Measurements from ENCODE around the gene CLDN5.
"Not testable (repeated sequence)": the region's sequence is repeated elsewhere in the genome, so short reads cannot be mapped to it uniquely, and the experiment has no call there.

Gene CLDN5

DNA sequence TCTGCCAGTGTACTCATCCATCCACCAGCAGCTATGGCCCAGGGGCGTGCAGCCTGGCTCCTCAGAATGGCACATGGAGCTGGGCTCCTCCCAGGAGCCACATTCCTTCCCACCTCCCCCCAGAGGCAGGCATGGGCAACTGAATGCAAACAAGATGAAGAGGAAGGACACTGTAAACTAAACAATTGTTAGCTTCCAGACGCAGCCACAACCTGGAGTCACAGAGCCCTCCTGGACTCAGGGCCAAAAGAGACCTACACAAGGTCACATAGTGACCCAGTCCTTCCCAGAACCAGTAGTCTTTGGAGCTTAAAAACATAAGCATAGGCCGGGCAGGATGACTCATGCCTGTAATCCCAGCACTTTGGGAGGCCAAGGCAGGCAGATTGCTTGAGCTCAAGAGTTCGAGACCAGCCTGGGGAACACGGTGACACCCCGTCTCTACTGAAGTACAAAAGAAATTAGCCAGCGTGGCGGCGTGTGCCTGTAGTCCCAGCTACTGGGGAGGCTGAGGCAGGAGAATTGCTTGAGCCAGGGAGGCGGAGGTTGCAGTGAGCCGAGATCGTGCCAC, 30.7 kb upstream of the CLDN5 start:
- no peaks in the 10 kb centered on the region for H3K4me1 Mint-ChIP-seq
- H3K36me3 Mint-ChIP-seq = no peaks in the 10 kb centered on the region
- H3K27me3 Mint-ChIP-seq = no peaks in the 10 kb centered on the region
- no peak overlapping the region for H3K4me3 Mint-ChIP-seq
- H3K9me3 Mint-ChIP-seq = no peaks in the 10 kb centered on the region
- no peak overlapping the region for H3K27ac Mint-ChIP-seq

DNA sequence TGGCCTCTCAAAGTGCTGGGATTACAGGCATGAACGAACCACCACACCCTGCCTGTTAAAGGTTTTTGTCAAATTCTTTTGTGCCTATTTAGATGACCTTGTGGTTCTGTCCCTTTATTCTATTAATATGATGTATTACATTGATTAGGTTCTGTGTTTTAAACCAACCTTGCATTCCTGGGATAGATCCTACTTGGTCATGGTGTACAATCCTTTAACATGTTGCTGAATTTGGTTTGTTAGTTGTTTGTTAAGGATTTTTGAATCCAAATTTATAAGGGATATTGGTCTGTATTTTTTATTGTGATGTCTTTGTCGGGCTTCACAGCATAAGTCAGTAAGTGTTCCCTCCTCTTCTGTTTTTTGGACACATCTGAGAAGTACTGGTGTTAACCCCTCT, 29.0 kb upstream of the CLDN5 start:
- Mint-ChIP-seq H3K4me1 (no peaks in the 10 kb centered on the region), H3K9me3 (no peaks in the 10 kb centered on the region), H3K27me3 (no peaks in the 10 kb centered on the region), H3K36me3 (no peaks in the 10 kb centered on the region), H3K4me3 (no peak overlapping the region), H3K27ac (no peak overlapping the region)

DNA sequence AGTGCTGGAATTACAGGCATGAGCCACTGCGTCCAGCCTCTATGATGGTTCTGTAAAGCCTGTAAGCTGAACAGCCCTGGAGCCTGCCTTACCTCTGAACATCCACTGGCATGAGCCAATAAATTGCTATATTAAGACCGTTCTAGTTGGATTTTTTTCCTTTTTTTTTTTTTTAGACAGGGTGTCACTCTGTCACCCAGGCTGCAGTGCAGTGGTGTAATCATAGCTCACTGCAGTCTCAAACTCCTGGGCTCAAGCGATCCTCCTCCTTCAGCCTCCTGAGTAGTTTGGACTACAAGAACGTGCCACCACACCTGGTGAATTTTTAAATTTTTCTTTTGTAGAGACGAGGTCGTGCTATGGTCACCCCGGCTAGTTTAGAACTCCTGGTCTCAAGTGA, 26.2 kb upstream of the CLDN5 start:
- H3K4me1 Mint-ChIP-seq = no peaks in the 10 kb centered on the region
- H3K36me3 Mint-ChIP-seq = no peaks in the 10 kb centered on the region
- H3K4me3 Mint-ChIP-seq = no peak overlapping the region
- H3K27me3 Mint-ChIP-seq = no peaks in the 10 kb centered on the region
- no peaks in the 10 kb centered on the region for H3K9me3 Mint-ChIP-seq
- H3K27ac Mint-ChIP-seq = no peak overlapping the region

DNA sequence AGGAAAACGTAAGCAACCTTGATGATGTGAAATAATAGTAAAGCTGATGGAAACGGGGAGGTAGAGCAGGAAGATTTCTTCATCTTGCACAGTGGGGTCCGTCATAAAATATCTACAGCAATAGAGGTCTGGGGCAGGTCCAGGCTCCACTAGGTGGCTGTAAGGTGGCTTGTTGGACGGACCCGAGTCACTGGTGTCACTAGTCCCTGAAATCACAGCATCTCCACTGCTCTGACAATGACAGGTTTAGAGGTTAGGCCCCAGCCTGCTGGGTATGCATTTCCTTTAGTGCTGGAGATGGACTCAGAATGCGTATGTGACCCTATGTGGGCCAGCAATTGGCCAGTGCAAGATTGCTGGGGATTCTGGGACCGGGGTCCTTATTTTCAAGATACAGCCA, 25.2 kb upstream of the CLDN5 start:
- Mint-ChIP-seq H3K4me1 (no peaks in the 10 kb centered on the region), H3K36me3 (no peaks in the 10 kb centered on the region), H3K27me3 (no peaks in the 10 kb centered on the region), H3K27ac (no peak overlapping the region), H3K9me3 (no peaks in the 10 kb centered on the region), H3K4me3 (no peak overlapping the region)

DNA sequence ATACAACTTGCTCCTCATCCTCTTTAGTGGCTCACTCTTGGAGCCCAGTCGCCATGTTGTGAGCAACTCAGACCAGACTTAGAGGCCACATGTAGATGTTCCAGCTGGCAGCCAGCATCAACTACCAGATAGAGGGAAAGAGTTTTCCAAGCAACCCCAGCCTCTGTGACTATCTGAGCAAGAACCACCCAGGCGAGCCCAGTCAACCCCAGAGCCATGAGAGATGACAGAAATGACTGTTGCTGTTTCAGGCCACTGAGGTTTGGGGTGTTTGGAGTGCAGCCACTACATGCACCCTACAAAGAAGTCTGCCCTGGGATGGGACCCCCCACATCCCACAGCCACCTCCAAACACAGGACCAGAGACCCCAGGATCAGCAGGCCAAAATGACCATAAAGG, 24.8 kb upstream of the CLDN5 start:
- H3K9me3 Mint-ChIP-seq = no peaks in the 10 kb centered on the region
- no peaks in the 10 kb centered on the region for H3K4me1 Mint-ChIP-seq
- H3K36me3 Mint-ChIP-seq = no peaks in the 10 kb centered on the region

DNA sequence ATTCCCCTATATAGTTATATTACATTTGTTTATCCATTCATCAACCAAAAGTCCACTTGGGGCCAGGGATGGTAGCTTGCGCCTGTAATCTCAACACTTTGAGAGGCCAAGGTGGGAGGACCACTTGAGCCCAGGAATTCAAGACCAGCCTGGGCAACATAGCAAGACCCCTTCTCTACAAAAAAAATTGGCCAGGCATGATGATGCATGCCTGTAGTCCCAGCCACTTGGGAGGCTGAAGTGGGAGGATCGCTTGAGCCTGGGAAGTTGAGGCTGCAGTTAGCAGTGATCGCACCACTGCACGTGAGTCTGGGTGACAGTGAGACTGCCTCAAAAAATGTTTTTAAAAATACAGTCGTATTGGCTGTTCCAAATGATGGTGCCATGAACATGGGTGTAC, 24.2 kb upstream of the CLDN5 start:
- H3K4me1 Mint-ChIP-seq, H3K27me3 Mint-ChIP-seq, H3K27ac Mint-ChIP-seq, H3K9me3 Mint-ChIP-seq, H3K36me3 Mint-ChIP-seq, H3K4me3 Mint-ChIP-seq: not testable (repeated sequence)

More for the DNA sequence above, 24.8 kb upstream of the CLDN5 start:
- Mint-ChIP-seq H3K27me3 (no peaks in the 10 kb centered on the region), H3K4me3 (no peak overlapping the region), H3K27ac (no peak overlapping the region)

DNA sequence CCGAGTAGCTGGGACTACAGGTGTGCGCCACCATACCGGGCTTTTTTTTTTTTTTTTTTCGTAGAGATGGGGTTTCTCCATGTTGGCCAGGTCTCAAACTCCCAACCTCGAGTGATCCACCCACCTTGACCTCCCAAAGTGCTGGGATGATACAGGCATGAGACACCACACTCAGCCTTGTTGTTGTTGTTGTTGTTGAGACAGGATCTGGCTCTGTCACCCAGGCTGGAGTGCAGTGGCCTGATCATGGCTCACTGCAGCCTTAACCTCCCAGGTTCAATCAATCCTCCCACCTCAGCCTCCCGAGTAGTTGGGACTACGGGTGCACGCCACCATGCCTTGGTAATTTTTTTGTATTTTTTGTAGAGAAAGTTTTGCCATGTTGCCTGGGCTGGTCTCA, 23.4 kb upstream of the CLDN5 start:
- H3K36me3 Mint-ChIP-seq = no peaks in the 10 kb centered on the region
- no peaks in the 10 kb centered on the region for H3K27me3 Mint-ChIP-seq
- no peak overlapping the region for H3K4me3 Mint-ChIP-seq
- H3K4me1 Mint-ChIP-seq = no peaks in the 10 kb centered on the region
- H3K9me3 Mint-ChIP-seq = no peaks in the 10 kb centered on the region
- H3K27ac Mint-ChIP-seq = no peak overlapping the region

DNA sequence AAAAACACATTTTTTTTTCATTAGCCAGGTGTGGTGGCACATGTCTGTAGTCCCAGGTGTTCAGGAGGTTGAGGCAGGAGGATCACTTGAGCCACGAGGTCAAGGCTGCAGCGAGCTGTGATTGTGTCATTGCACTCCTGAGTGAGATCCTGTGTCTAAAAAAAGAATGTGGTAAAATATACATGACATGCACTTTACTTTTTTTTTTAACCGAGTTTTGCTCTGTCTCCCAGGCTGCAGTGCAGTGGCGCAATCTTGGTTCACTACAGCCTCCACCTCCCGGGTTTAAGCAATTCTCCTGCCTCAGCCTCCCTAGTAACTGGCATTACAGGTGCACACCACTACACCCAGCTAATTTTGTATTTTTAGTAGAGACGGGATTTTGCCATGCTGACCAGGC, 22.5 kb upstream of the CLDN5 start:
- no peaks in the 10 kb centered on the region for H3K27me3 Mint-ChIP-seq
- H3K4me3 Mint-ChIP-seq = no peak overlapping the region
- H3K27ac Mint-ChIP-seq = no peak overlapping the region
- no peaks in the 10 kb centered on the region for H3K9me3 Mint-ChIP-seq
- H3K36me3 Mint-ChIP-seq = no peaks in the 10 kb centered on the region
- H3K4me1 Mint-ChIP-seq = no peaks in the 10 kb centered on the region

DNA sequence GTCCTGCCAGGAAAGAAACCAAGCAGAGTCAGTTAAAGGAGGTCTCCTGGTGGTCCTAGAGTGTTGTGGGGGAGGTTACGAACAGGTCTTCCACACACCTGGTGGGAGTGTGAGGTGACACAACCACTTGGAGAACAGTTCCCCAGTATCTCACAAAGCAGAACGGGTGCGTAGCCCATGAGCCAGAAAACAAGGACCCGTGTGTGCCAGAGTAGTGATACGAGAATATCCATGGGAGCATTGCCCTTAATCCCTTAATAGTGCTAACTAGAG, 21.7 kb upstream of the CLDN5 start:
- Mint-ChIP-seq H3K36me3 (no peaks in the 10 kb centered on the region), H3K27ac (no peak overlapping the region), H3K4me3 (no peak overlapping the region), H3K9me3 (no peaks in the 10 kb centered on the region), H3K4me1 (no peaks in the 10 kb centered on the region), H3K27me3 (no peaks in the 10 kb centered on the region)

DNA sequence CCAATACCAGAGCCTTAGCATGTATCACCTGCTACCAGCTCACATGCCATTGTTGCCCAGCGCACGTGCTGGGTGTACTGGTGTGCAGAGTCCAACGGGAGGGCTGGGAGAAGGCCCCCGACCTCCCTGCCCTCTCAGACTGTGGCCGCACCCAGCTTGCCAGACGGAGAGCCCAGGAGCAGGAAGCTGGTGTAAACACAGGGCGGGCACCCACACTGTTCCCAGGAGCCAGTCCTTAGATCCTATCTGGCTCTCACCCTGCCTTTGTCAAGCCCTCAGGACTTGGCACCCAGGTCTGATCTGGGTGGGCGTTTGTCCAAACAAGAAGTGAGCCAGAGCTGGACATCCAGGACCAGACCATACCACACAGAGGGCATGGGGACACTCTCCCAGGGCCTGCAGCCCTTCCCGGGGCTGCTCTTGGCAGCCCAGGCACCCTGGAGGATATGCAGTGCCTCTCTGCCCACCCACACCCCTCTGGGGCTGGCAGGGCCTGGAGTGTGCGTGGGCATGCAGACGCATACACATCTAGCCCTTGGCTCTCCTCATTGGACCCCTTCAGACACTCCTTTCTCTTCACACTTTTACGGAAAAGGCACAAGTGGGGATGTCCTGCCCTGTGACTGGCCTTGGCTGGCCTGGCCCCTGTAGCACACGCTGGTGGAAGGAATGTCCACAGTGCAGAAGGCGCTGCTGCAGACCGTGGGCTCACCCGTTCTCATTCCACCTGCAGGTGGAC, 19.9 kb upstream of the CLDN5 start:
- Mint-ChIP-seq H3K4me1 (no peaks in the 10 kb centered on the region), H3K36me3 (no peaks in the 10 kb centered on the region), H3K27ac (no peak overlapping the region), H3K4me3 (no peak overlapping the region), H3K27me3 (no peaks in the 10 kb centered on the region), H3K9me3 (no peaks in the 10 kb centered on the region)

DNA sequence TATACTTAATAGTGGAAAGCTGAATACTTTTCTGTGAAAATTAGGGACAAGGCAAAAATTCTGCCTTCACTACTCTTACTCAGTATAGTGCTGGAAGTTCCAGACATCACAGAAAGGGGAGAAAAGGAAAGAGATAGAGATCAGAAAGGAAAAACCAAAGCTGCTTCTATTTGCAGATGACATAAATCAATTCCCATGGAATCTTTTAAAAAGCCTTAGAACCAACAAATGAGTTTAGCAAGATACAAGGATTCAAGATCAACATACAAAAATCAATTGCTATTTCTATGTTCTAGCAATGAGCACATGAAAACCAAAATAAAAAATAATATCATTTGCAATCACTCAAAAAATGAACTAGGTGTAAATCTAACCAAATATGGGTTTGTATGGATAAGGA, 16.2 kb upstream of the CLDN5 start:
- Mint-ChIP-seq H3K9me3 (no peaks in the 10 kb centered on the region), H3K27ac (no peak overlapping the region), H3K4me1 (no peaks in the 10 kb centered on the region), H3K27me3 (no peaks in the 10 kb centered on the region), H3K36me3 (no peaks in the 10 kb centered on the region), H3K4me3 (no peak overlapping the region)

DNA sequence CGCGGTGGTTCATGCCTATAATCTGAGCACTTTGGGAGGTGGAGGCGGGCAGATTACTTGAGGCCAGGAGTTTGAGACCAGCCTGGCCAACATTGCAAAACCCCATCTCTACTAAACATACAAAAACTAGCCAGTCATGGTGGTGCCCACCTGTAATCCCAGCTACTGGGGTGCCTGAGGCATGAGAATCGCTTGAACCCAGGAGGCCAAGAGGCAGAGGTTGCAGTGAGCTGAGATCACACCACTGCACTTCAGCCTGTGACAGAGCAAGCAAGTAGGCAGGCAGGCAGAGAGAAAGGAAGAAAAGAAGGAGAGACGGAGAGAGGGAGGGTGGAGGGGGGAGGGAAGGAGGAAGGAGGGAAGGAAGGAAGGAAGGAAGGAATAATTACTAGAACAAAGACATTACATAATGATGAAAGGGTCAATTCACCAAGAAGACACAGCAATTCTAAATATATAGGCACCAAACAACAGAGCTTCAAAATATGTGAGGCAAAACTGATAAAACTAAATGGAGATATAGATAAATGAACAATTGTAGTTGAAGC, 13.8 kb upstream of the CLDN5 start:
- no peaks in the 10 kb centered on the region for H3K4me1 Mint-ChIP-seq
- no peak overlapping the region for H3K4me3 Mint-ChIP-seq
- no peaks in the 10 kb centered on the region for H3K36me3 Mint-ChIP-seq
- H3K27ac Mint-ChIP-seq = no peak overlapping the region
- H3K27me3 Mint-ChIP-seq = no peaks in the 10 kb centered on the region
- H3K9me3 Mint-ChIP-seq = no peaks in the 10 kb centered on the region

DNA sequence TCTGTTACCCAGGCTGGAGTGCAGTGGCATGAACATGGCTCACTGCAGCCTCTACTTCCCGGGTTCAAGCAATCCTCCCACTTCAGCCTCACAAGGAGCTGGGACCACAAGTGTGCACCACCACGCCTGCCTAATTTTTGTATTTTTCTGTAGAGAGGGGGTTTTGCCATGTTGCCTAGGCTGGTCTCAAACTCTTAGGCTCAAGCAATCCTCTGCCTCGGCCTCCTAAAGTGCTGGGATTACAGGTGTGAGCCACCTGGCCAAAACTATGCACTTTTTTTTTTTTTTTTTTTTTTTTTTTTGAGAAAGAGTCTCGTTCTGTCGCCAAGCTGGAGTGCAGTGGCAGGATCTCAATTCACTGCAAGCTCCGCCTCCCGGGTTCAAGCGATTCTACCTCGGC, 12.4 kb upstream of the CLDN5 start:
- H3K9me3 Mint-ChIP-seq = no peaks in the 10 kb centered on the region
- no peak overlapping the region for H3K4me3 Mint-ChIP-seq
- H3K27me3 Mint-ChIP-seq = no peaks in the 10 kb centered on the region
- H3K36me3 Mint-ChIP-seq = no peaks in the 10 kb centered on the region
- no peaks in the 10 kb centered on the region for H3K4me1 Mint-ChIP-seq
- no peak overlapping the region for H3K27ac Mint-ChIP-seq

DNA sequence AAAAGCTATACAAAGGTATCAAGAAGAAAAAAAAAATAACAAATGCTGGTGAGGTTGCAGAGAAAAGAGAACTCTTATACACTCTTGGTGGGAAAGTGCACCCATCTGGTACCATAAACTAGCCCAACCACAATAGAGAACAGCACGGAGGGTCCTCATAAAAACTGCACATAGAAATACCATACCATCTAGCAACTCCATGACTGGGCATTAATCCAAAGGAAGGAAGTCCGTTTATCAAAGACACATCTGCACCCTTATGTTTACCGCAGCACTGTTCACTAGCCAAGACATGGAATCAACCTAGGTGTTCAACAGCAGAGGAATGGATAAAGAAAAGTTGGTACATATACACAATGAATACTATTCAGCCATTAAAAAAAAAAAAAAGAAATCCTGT, 10.8 kb upstream of the CLDN5 start:
- Mint-ChIP-seq H3K9me3 (no peaks in the 10 kb centered on the region), H3K27me3 (no peaks in the 10 kb centered on the region), H3K4me1 (no peaks in the 10 kb centered on the region), H3K36me3 (no peaks in the 10 kb centered on the region), H3K4me3 (no peak overlapping the region), H3K27ac (no peak overlapping the region)

DNA sequence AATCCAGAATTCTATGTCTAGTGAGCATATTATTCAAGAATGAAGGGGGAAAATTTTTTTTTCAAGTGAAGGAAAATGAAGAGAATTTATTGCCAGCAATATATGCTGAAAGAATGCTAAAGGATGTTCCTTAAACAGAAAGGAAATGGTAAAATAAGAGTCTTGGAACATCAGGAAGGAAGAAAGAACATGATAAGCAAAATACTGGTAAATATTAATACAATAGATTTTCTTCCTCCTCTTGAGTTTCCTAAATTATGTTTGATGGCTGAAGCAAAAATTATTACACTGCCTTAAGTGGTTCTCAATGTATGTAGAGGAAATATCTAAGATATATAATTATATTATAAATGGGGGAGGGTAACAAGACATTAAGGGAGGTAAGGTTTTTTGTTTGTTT, 9.6 kb upstream of the CLDN5 start:
- Mint-ChIP-seq H3K27ac (peak overlapping the region; percentile 14), H3K9me3 (no peaks in the 10 kb centered on the region), H3K4me3 (no peak overlapping the region), H3K27me3 (no peaks in the 10 kb centered on the region), H3K36me3 (no peaks in the 10 kb centered on the region), H3K4me1 (no peaks in the 10 kb centered on the region)

DNA sequence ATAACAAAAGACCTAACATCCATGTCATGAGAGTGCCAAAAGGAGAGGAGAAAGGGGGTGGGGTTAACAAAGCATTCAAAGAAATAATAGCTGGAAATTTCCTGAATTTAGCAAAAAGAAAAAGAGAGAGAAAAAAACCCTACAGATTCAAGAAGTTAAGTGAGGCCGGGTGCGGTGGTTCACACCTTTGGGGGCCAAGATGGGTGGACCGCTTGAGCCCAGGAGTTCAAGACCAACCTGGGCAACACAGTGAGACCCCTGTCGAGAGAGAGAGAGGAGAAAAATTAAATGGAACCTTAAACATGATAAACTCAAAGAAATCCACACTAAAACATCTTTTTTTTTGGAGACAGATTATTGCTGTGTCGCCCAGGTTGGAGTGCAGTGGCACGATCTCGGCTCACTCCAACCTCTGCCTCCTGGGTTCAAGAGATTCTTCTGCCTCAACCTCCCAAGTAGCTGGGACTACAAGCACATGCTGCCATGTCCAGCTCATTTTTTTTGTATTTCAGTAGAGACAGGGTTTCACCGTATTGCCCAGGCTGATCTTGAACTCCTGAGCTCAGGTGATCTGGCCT, 8.9 kb upstream of the CLDN5 start:
- no peaks in the 10 kb centered on the region for H3K9me3 Mint-ChIP-seq
- H3K4me1 Mint-ChIP-seq = no peaks in the 10 kb centered on the region
- H3K36me3 Mint-ChIP-seq = no peaks in the 10 kb centered on the region
- H3K27me3 Mint-ChIP-seq = no peaks in the 10 kb centered on the region
- no peak overlapping the region for H3K27ac Mint-ChIP-seq
- no peak overlapping the region for H3K4me3 Mint-ChIP-seq

DNA sequence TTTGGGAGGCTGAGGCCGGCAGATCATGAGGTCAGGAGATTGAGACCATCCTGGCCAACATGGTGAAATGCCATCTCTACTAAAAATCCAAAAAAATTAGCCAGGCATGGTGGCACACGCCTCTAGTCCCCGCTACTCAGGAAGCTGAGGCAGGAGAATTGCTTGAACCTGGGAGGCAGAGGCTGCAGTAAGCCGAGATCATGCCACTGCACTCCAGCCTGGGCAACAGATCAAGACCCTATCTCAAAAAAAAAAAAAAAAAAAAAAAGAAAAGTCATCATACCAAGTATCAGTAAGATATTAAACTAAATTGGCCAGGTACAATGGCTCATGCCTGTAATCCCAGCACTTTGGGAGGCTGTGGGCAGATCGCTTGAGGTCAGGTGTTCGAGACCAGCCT, 7.1 kb upstream of the CLDN5 start:
- H3K9me3 Mint-ChIP-seq, H3K27me3 Mint-ChIP-seq, H3K4me3 Mint-ChIP-seq, H3K4me1 Mint-ChIP-seq, H3K27ac Mint-ChIP-seq, H3K36me3 Mint-ChIP-seq: not testable (repeated sequence)
